Activated CD4-positive, CD25-positive, alpha-beta regulatory T cell treated with anti-CD3 and anti-CD28 coated beads, Interleukin-2, amount 50 U/mL, for 16 hours (primary cell): Measurements from ENCODE around the gene PIK3C2G.

Experiments used
- DNase-seq: peaks from one replicate; pipeline ENCODE4 v3.0.0-alpha.2; 2020; ENCODE audit warnings: low read depth, low spot score

The PIK3C2G gene

GRCh38 chr12:18414671-18415070 lies 153.4 kb downstream of the PIK3C2G start:
- no peak for DNase-seq

- DNase-seq, result no peak
Measured at GRCh38 chr12:18415227-18415626, 153.9 kb downstream of the PIK3C2G start.

- DNase-seq, result no peak
Measured at GRCh38 chr12:18416412-18416811, 155.1 kb downstream of the PIK3C2G start.

GRCh38 chr12:18419311-18419710 lies 158.0 kb downstream of the PIK3C2G start:
- DNase-seq, result no peak

GRCh38 chr12:18421867-18422266 lies 160.5 kb downstream of the PIK3C2G start:
- no peak for DNase-seq

- no peak for DNase-seq
Measured at GRCh38 chr12:18422871-18423270, 161.6 kb downstream of the PIK3C2G start.

- no peak for DNase-seq
Measured at GRCh38 chr12:18424857-18425256, 163.5 kb downstream of the PIK3C2G start.

GRCh38 chr12:18427520-18427919 lies 166.2 kb downstream of the PIK3C2G start:
- DNase-seq, result no peak

GRCh38 chr12:18428416-18428815 lies 167.1 kb downstream of the PIK3C2G start:
- no peak for DNase-seq

GRCh38 chr12:18429366-18429765 lies 168.0 kb downstream of the PIK3C2G start:
- DNase-seq, result no peak

GRCh38 chr12:18430425-18431048 lies 169.2 kb downstream of the PIK3C2G start:
- no peak for DNase-seq

GRCh38 chr12:18431771-18432170 lies 170.5 kb downstream of the PIK3C2G start:
- no peak for DNase-seq

GRCh38 chr12:18432206-18432605 lies 170.9 kb downstream of the PIK3C2G start:
- DNase-seq, result no peak

GRCh38 chr12:18436170-18436569 lies 174.9 kb downstream of the PIK3C2G start:
- DNase-seq, result no peak

GRCh38 chr12:18439541-18439940 lies 178.2 kb downstream of the PIK3C2G start:
- no peak for DNase-seq

GRCh38 chr12:18443768-18444437 lies 182.6 kb downstream of the PIK3C2G start:
- DNase-seq, result no peak

- DNase-seq, result no peak
Measured at GRCh38 chr12:18446061-18446644, 184.8 kb downstream of the PIK3C2G start.

GRCh38 chr12:18454330-18454729 lies 193.0 kb downstream of the PIK3C2G start:
- DNase-seq, result no peak

GRCh38 chr12:18456344-18456743 lies 195.0 kb downstream of the PIK3C2G start:
- no peak for DNase-seq

GRCh38 chr12:18457362-18457761 lies 196.0 kb downstream of the PIK3C2G start:
- no peak for DNase-seq

- no peak for DNase-seq
Measured at GRCh38 chr12:18461758-18462157, 200.4 kb downstream of the PIK3C2G start.

- DNase-seq, result no peak
Measured at GRCh38 chr12:18462442-18462841, 201.1 kb downstream of the PIK3C2G start.

- DNase-seq, result no peak
Measured at GRCh38 chr12:18467620-18468245, 206.4 kb downstream of the PIK3C2G start.
